ENCODE measurements around the gene ACOT8.
"Not testable (repeated sequence)": the region's sequence is repeated elsewhere in the genome, so short reads cannot be mapped to it uniquely, and the experiment has no call there.

ACOT8 gene

DNA sequence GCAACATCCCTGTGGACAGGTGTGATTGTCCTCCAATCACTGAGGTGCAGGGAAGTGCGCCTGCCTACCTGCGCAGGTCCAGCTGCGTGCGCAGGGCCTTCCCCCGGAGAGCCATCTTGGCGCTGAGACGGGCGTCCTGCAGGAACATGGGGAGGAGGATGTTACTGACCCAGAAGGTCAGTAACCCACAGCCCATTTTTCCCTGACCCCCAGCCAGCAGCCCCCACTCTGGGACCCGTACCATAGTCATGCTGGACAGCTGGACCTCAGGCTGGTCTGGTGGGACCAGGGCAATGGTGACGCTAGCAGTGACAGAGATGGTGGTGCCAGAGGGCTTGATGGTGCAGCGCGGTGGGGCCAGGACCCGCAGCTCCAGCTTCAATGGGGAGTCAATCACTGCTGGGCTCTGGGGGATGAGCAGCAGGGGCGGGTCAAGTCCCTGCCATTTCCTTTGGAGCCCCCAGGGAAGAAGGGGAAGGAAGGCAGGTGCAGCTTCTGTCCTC lies 45.1 kb upstream of the ACOT8 start:
- TF ChIP-seq EZH2phosphoT487 (IDR thresholded peaks at IDR 0.05; ENCODE audit: low read depth) (no peak), CTCF (IDR thresholded peaks at IDR 0.05; ENCODE audit: low read depth, low read length) (no peak)
- no peaks in the 10 kb centered on the region for H3K9me3 ChIP-seq (ENCODE audit: insufficient read depth, low read length)
- H3K27me3 ChIP-seq (ENCODE audit: low read depth, low read length), result no peaks in the 10 kb centered on the region
- no peak overlapping the region for H3K9ac ChIP-seq (ENCODE audit: low read length)
- no peak overlapping the region for H3K27ac ChIP-seq (ENCODE audit: low read length)
- no peaks in the 10 kb centered on the region for H3K79me2 ChIP-seq (ENCODE audit: low read length)
- no peaks in the 10 kb centered on the region for H3K4me1 ChIP-seq (ENCODE audit: low read length)
- H2AFZ ChIP-seq (ENCODE audit: low read depth, low read length), result no peak overlapping the region
- H3K36me3 ChIP-seq (replicated peaks; ENCODE audit: low read depth, low read length), result peaks cover 12% of the 10 kb centered on the region
- H3K4me3 ChIP-seq (ENCODE audit: low read length), result no peak overlapping the region
- H3K4me2 ChIP-seq (ENCODE audit: low read length), result no peak overlapping the region
- no peaks in the 10 kb centered on the region for H4K20me1 ChIP-seq (ENCODE audit: insufficient read depth, low read length)

DNA sequence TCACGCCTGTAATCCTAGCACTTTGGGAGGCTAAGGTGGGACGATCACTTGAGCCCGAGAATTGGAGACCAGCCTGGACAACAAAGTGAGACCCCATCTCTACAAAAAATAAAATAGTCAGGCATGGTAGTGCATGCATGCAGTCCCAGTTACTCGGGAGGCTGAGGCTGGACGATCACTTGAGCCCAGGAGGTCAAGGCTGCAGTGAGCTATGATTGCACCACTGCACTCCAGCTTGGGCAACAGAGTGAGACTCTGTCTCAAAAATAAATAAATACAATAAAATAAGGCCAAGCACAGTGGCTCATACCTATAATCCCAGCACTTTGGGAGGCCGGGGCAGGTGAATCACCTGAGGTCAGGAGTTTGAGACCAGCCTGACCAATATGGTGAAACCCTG lies 44.1 kb upstream of the ACOT8 start:
- H3K4me1 ChIP-seq (ENCODE audit: low read length); H2AFZ ChIP-seq (ENCODE audit: low read depth, low read length); H3K9ac ChIP-seq (ENCODE audit: low read length); H3K79me2 ChIP-seq (ENCODE audit: low read length); H3K27me3 ChIP-seq (ENCODE audit: low read depth, low read length); H4K20me1 ChIP-seq (ENCODE audit: insufficient read depth, low read length); H3K4me3 ChIP-seq (ENCODE audit: low read length); H3K27ac ChIP-seq (ENCODE audit: low read length); H3K4me2 ChIP-seq (ENCODE audit: low read length); H3K9me3 ChIP-seq (ENCODE audit: insufficient read depth, low read length): not testable (repeated sequence)
- peaks cover 18% of the 10 kb centered on the region for H3K36me3 ChIP-seq (replicated peaks; ENCODE audit: low read depth, low read length)

GRCh38 chr20:45899046-45899835 lies 42.0 kb upstream of the ACOT8 start:
- TF ChIP-seq CTCF (IDR thresholded peaks at IDR 0.05; ENCODE audit: low read depth, low read length) (no peak), EZH2phosphoT487 (IDR thresholded peaks at IDR 0.05; ENCODE audit: low read depth) (no peak)
- no peaks in the 10 kb centered on the region for H3K79me2 ChIP-seq (ENCODE audit: low read length)
- no peaks in the 10 kb centered on the region for H3K27me3 ChIP-seq (ENCODE audit: low read depth, low read length)
- no peak overlapping the region for H2AFZ ChIP-seq (ENCODE audit: low read depth, low read length)
- no peak overlapping the region for H3K9ac ChIP-seq (ENCODE audit: low read length)
- H3K27ac ChIP-seq (ENCODE audit: low read length), result no peak overlapping the region
- H4K20me1 ChIP-seq (ENCODE audit: insufficient read depth, low read length), result no peaks in the 10 kb centered on the region
- peaks cover 18% of the 10 kb centered on the region for H3K36me3 ChIP-seq (replicated peaks; ENCODE audit: low read depth, low read length)
- H3K4me2 ChIP-seq (ENCODE audit: low read length), result no peak overlapping the region
- no peak overlapping the region for H3K4me3 ChIP-seq (ENCODE audit: low read length)
- no peaks in the 10 kb centered on the region for H3K9me3 ChIP-seq (ENCODE audit: insufficient read depth, low read length)
- no peaks in the 10 kb centered on the region for H3K4me1 ChIP-seq (ENCODE audit: low read length)

GRCh38 chr20:45898285-45898684 lies 41.1 kb upstream of the ACOT8 start:
- Histone ChIP-seq H2AFZ (ENCODE audit: low read depth, low read length) (no peak overlapping the region), H3K79me2 (ENCODE audit: low read length) (no peaks in the 10 kb centered on the region), H3K9ac (ENCODE audit: low read length) (no peak overlapping the region), H4K20me1 (ENCODE audit: insufficient read depth, low read length) (no peaks in the 10 kb centered on the region), H3K27ac (ENCODE audit: low read length) (no peak overlapping the region), H3K9me3 (ENCODE audit: insufficient read depth, low read length) (no peaks in the 10 kb centered on the region), H3K4me1 (ENCODE audit: low read length) (no peaks in the 10 kb centered on the region), H3K4me3 (ENCODE audit: low read length) (no peak overlapping the region), H3K4me2 (ENCODE audit: low read length) (no peak overlapping the region), H3K27me3 (ENCODE audit: low read depth, low read length) (no peaks in the 10 kb centered on the region), H3K36me3 (replicated peaks; ENCODE audit: low read depth, low read length) (peaks cover 18% of the 10 kb centered on the region)
- TF ChIP-seq EZH2phosphoT487 (IDR thresholded peaks at IDR 0.05; ENCODE audit: low read depth) (no peak), CTCF (IDR thresholded peaks at IDR 0.05; ENCODE audit: low read depth, low read length) (no peak)
